Measurements from ENCODE around the gene NASP. TPM values are rescaled to one million over a fixed set of nuclear protein-coding genes. Genes with fewer than 3 reads are reported as not detected.

NASP gene
- total and polyA plus RNA-seq, 2 of the 4 experiments (the other 2 are of a cell fraction): 56.6 to 124 TPM

DNA sequence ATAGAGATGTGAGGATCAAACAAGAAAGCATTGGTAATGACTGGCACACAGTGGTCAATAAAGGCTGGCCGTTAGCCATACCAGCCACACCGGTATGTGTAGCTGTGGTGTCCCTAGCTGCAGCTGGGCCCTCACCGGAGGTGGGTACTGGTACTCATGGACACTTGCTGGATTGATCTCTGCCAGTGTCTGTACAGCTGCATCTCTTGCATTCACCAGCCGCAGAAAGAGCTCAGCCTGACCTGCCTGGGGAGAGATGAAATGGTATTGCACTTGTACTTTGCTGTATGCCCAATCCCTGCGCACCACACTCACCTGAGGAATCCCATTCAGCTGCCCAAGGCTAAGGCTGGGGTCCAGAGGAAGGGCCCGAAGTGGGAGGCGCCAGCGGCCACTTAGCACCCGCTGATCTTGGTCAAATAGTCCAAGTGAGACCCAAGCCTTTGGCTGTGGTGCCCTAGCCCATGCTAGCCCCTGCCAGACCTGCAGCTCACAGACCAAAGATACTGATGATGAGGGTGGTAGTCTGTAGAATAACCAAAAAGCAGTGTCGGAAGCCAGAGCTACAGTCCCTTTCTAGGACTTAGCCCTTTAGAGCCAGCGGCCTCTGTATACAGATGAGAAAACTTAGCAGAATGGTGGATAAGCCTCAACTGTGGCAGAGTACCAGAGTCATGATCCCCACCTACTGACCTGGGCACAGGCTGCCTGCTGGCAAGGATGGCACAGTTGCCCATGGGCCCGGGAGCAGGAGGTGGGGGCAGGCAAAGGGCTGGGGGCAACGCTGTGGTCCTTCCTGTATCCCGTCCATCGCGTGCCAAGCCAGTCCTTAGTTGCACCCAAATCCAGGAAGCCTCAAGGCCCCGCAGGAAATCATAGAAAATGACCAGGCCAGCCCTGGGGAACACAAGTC is 37.0 kb downstream of the NASP start:
- Histone ChIP-seq H3K18ac (ENCODE audit: low read depth, low read length) (no peak overlapping the region), H3K4me1 (ENCODE audit: control insufficient read depth, insufficient read depth, low read length) (no peaks in the 10 kb centered on the region; the same call in 1 of the 2 replicates), H2BK5ac (ENCODE audit: low read depth, low read length, poor library complexity, severe bottlenecking) (no peak overlapping the region), H3K27me3 (ENCODE audit: control insufficient read depth, insufficient read depth, low read length) (no peaks in the 10 kb centered on the region), H3K23ac (ENCODE audit: low read depth, low read length) (no peak overlapping the region), H3K56ac (ENCODE audit: extremely low read depth, insufficient read depth, low read length) (no peak overlapping the region), H3K36me3 (ENCODE audit: control insufficient read depth, insufficient read depth, low read length) (peaks cover 37% of the 10 kb centered on the region), H2BK20ac (ENCODE audit: low read depth, low read length) (no peak overlapping the region), H2AK5ac (ENCODE audit: low read depth, low read length) (no peak overlapping the region), H3K9me3 (ENCODE audit: control insufficient read depth, insufficient read depth, low read length) (no peaks in the 10 kb centered on the region), H3K79me1 (ENCODE audit: low read depth in 1 of 2, low read length in 2 of 2) (peaks cover 0 to 9% of the 10 kb centered on the region in 2 experiments; a peak in 1 of 4 replicates), H3K4me3 (ENCODE audit: insufficient read depth, low read depth, low read length) (no peak overlapping the region), H3K4me2 (ENCODE audit: low read depth, low read length) (no peak overlapping the region), H3K27ac (ENCODE audit: insufficient read depth, low read length) (no peak overlapping the region), H3K4ac (ENCODE audit: low read depth, low read length) (no peak overlapping the region), H2BK120ac (ENCODE audit: low read depth, low read length) (no peak overlapping the region), H4K5ac (ENCODE audit: low read depth, low read length) (no peak overlapping the region), H4K8ac (ENCODE audit: low read depth in 2 of 2, low read length in 2 of 2) (no peak overlapping the region), H3K9me1 (ENCODE audit: insufficient read depth, low read length) (peaks cover 6% of the 10 kb centered on the region; the same call in 1 of the 2 replicates), H3K14ac (replicated peaks; ENCODE audit: low read depth, low read length) (no peak overlapping the region), H2AFZ (replicated peaks; ENCODE audit: low read length, poor library complexity) (no peak overlapping the region), H2BK15ac (ENCODE audit: low read depth, low read length) (no peak overlapping the region), H4K20me1 (ENCODE audit: insufficient read depth, low read length) (peaks cover 5% of the 10 kb centered on the region; the same call in 1 of the 2 replicates), H2AK9ac (replicated peaks; ENCODE audit: low read depth, low read length, poor library complexity) (no peak overlapping the region), H4K91ac (ENCODE audit: insufficient read depth, low read depth, low read length) (no peak overlapping the region), H3K9ac (ENCODE audit: low read depth, low read length) (no peak overlapping the region)
- no TSS peak for BruUV-seq (replicated peaks)
- dilution Hi-C loops (cut with HindIII; ENCODE audit: low sequenced_read_pairs, unreplicated experiment) (no loop called here), in situ Hi-C loops (cut with MboI; ENCODE audit: low sequenced_read_pairs) (no loop called here), intact Hi-C loops (cut with micrococcal nuclease) (no loop called here)
- CTCF ChIA-PET: no interaction called here
- TF ChIP-seq BHLHE40 (IDR thresholded peaks at IDR 0.05; ENCODE audit: low read depth, low read length) (no peak), CEBPB (IDR thresholded peaks at IDR 0.05; ENCODE audit: low read depth, low read length) (no peak), SMC3 (IDR thresholded peaks at IDR 0.05; ENCODE audit: low read depth, low read length) (no peak)
- POLR2A ChIA-PET (ENCODE audit: unreplicated experiment): no interaction called here
- 90% methylated on average over 2 of the region's 17 CpGs; no CpG with 5 or more reads in 1 of the 2 experiments for WGBS, 2 experiments (ENCODE audit: extremely low coverage in 2 of 2, insufficient read length in 1 of 2)
- ATAC-seq (ENCODE audit: low read depth): no peak
- no peak for DNase-seq
